GM12801 (cell line): ENCODE measurements around the gene STIM1.

ENCODE experiments used
- TF ChIP-seq, protein P1 (sequence below): IDR thresholded peaks from one replicate; pipeline ENCODE4 v1.5.1; 2011; ENCODE audit warnings: control low read depth; ENCODE audit not compliant: insufficient read length; ENCODE audit errors: extremely low read depth

The STIM1 gene

DNA sequence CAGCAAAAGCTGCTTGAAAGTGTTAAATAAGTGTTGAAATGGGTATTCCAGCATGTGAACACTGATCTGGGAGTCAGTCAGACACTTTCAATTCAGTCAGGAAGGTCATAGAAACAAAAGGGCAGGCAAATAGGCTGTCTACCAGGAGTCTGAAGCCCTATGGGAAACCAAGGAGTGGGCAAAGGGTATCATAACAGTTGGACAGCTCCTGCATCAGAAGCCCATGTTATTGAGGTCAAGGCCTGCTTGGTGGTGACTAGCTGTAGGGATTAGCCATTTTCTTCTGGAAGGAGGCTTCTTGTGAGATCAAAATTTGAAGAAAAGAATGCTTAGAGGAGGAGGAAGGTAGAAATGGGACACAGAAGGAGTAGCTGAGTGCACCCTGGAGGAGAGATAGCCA is 97.3 kb downstream of the STIM1 start:
- TF ChIP-seq, protein P1, sequence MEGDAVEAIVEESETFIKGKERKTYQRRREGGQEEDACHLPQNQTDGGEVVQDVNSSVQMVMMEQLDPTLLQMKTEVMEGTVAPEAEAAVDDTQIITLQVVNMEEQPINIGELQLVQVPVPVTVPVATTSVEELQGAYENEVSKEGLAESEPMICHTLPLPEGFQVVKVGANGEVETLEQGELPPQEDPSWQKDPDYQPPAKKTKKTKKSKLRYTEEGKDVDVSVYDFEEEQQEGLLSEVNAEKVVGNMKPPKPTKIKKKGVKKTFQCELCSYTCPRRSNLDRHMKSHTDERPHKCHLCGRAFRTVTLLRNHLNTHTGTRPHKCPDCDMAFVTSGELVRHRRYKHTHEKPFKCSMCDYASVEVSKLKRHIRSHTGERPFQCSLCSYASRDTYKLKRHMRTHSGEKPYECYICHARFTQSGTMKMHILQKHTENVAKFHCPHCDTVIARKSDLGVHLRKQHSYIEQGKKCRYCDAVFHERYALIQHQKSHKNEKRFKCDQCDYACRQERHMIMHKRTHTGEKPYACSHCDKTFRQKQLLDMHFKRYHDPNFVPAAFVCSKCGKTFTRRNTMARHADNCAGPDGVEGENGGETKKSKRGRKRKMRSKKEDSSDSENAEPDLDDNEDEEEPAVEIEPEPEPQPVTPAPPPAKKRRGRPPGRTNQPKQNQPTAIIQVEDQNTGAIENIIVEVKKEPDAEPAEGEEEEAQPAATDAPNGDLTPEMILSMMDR, result no peak

DNA sequence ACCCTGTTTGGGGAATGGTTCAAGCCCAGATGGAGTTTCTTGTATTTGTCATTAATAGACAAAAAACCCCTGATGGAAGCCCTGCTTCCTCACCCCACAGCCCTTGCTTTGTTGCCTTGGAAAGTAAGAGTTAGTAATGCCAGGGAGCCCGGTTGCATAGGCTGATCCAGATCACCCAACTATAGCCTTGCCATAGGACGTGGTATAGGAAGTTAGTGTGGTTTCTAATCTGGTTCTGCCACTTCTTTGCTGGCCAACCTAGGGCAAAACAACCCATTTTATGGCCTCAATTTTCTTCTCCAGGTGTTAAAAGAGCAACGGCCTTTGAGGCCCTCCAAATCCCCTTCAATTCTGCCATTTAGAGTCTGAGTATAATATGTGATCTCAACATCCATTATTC is 97.9 kb downstream of the STIM1 start:
- TF ChIP-seq, protein P1, result no peak

DNA sequence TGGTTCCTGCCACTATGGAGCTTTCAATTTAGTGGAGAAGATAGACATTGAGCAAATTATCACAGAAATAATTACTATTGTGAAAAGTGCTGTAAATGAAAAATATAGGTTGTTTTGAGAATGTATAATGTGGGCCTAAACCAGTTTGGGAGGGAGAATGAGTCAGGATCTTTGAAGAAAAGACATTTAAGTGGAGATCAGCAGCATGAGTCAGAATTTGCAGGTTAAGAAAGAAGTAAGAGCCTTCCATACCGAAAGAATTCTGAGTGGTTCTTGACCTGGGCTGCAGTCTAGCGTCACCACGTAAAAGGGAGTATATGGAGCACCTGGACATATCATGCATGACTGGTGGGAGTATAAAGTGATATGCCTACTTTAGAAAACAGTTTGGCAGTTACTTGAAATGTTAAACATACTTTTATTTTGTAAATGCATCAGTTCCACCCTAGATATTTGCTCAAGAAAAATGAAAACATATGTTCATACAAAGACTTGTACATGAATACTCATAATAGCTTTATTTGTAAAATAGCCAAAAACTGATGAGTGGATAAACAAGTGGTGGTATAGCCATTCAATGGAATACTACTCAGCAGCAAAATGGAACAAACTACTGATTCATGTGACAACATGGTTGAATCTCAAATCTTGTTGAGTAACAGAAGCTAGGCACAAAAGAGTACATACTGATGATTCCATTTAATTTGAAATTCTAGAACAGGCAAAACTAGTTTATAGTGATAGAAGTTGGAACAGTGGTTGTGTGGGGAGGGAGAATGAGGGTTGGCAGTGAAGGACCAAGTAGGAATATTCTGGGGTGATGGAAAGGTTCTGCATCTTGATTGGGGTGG is 99.2 kb downstream of the STIM1 start:
- TF ChIP-seq, protein P1, result no peak

DNA sequence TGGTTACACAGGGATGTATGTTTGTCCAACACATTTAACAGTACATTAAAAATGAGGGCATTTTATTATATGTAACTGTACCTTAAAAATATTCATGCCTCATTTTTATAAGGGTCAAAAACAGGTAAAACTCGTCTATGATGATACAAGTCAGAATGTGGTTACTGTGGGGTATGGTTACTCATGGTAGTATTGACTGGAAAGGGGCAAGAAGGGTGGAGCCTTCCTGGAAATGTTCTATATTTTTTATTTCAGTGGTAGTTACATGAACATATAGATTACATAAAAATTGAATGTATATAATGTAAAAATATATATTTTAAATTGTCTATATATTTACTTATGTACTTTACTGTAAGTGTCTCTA is 99.8 kb downstream of the STIM1 start:
- TF ChIP-seq, protein P1, result no peak

DNA sequence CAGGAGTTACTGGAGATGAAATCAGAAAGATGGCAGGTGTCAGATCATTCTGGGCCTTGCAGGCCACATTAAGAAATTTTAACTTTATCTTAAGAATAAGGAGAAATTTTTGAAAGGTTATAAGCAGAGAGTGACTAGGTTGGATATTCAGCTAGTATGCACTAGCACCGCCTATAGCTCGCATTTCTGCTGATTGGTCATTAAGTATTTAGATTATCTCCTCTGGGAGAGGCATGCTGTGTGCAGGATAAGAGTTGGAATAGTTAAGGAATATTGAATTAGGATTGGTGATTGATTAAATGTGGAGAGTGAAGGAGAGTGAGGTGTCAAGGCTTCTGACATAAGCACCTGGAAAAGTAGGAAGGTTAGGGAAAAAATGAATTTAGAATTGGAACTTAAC is 100.6 kb downstream of the STIM1 start:
- TF ChIP-seq, protein P1, result no peak

DNA sequence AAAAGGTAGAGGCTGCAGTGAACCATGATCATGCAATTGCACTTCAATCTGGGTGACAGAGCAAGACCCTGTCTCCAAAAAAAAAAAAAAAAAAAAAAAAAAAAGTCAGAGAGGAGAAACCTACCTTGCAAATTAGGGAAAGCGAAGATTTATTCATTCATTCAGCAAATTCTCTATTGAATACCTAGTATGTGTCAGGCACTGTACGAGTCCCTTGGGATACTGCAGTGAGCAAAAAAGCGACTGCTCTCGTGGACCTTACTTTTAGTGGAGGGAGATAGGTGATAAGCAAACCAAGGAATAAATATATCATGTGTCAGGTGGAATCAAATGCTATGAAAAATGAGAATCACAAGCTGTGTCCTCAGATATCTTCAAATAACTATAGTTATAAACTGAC is 101.3 kb downstream of the STIM1 start:
- TF ChIP-seq, protein P1, result no peak

DNA sequence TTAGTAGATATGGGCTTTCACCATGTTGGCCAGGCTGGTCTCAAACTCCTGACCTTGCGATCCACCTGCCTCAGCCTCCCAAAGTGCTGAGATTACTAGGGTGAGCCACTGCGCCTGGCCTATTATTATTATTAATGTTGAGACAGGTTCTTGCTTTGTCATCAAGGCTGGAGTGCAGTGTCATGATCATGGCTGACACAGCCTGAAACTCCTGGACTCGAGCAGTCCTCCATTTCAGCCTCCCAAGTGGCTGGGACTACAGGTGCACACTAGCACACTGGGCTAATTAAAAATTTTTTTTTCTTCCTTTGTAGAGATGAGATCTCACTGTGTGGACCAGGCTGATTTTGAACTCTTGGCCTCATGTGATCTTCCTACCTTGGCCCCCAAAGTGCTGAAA is 102.0 kb downstream of the STIM1 start:
- TF ChIP-seq, protein P1, result no peak
